Endothelial cell of umbilical vein (primary cell): ENCODE data around the gene MAFB. TPM values are rescaled to one million over a fixed set of nuclear protein-coding genes. Genes with fewer than 3 reads are reported as not detected.

Experiments
- BruUV-seq: library from RNA; stranded (reverse); fragments of 400-500 nt; replicated peaks from 2 replicates; lab custom pipeline; 2021; lab: Mats Ljungman, UMichigan
- CTCF ChIA-PET: fragments of 300-600, 350-600 bp; sonication (Branson Sonifier 250); formaldehyde crosslinking; loops from one replicate; lab custom pipeline; 2021; ENCODE audit warnings: antibody characterized with exemption, inconsistent platforms; lab: Charles Lee
- POLR2A ChIA-PET: fragments of 300-600, 350-600 bp; sonication (Branson Sonifier 250); formaldehyde crosslinking; loops from one replicate; lab custom pipeline; 2021; ENCODE audit warnings: antibody characterized with exemption, inconsistent platforms; lab: Charles Lee
- DNase-seq: peaks from one replicate; pipeline ENCODE4 v3.0.0-alpha.2; 2011; ENCODE audit warnings: low read depth, low spot score
- FAIRE-seq: peaks from 2 replicates; lab custom pipeline; 2011; peaks lifted over from hg19 to GRCh38; lab: Jason Lieb, UNC
- H2AFZ ChIP-seq: 2 replicates; pipeline ENCODE4 v1.6.0; 2012; ENCODE audit warnings: low read depth, low read length, control low read depth, inconsistent platforms
- H3K27ac ChIP-seq: 2 replicates; pipeline ENCODE4 v1.5.1; 2011; ENCODE audit warnings: low read depth, mild to moderate bottlenecking, control low read depth, low read length, moderate library complexity; ENCODE audit not compliant: insufficient read depth
- H3K27me3 ChIP-seq, 2 experiments: 2 replicates each; pipeline versions ENCODE4 v1.6.0 to v1.6.1; 2011; ENCODE audit warnings: low read length in 2 of 2, mixed read lengths in 1 of 2; ENCODE audit not compliant: control insufficient read depth in 2 of 2, insufficient read depth in 2 of 2
- H3K36me3 ChIP-seq, 2 experiments: 2 replicates in 1 of 2; 3 replicates in 1 of 2; pipeline ENCODE4 v1.5.1; 2011; ENCODE audit warnings: low read length in 2 of 2, mild to moderate bottlenecking in 1 of 2, moderate library complexity in 1 of 2; ENCODE audit not compliant: control insufficient read depth in 2 of 2, insufficient read depth in 2 of 2; ENCODE audit errors: extremely low read depth in 1 of 2
- H3K4me1 ChIP-seq: 3 replicates; pipeline ENCODE4 v1.5.1; 2011; ENCODE audit warnings: mild to moderate bottlenecking, low read length; ENCODE audit not compliant: control insufficient read depth, insufficient read depth; ENCODE audit errors: extremely low read depth
- H3K4me2 ChIP-seq: 2 replicates; pipeline ENCODE4 v1.6.1; 2011; ENCODE audit warnings: low read length, control low read depth, mixed read lengths; ENCODE audit not compliant: insufficient read depth
- H3K4me3 ChIP-seq, 3 experiments: fragments of 200-600 bp in 1 of 3; sonication (generic), shearing (Covaris generic) in 1 of 3; replicated peaks in 1 of 3; 2 replicates each; pipeline ENCODE4 v1.5.1; 2011 to 2016; ENCODE audit warnings: control low read depth in 3 of 3, low read length in 3 of 3, mild to moderate bottlenecking in 2 of 3, inconsistent platforms in 1 of 3, low read depth in 1 of 3, moderate library complexity in 1 of 3; ENCODE audit not compliant: insufficient read depth in 1 of 3
- H3K79me2 ChIP-seq: 2 replicates; pipeline ENCODE4 v1.6.0; 2012; ENCODE audit warnings: low read length, inconsistent platforms; ENCODE audit not compliant: control insufficient read depth, insufficient read depth
- H3K9ac ChIP-seq: replicated peaks from 2 replicates; pipeline ENCODE3; 2011; ENCODE audit warnings: low read length, control low read depth; ENCODE audit not compliant: insufficient read depth; ENCODE audit errors: extremely low read depth
- H3K9me1 ChIP-seq: replicated peaks from 3 replicates; pipeline ENCODE4 v1.6.0; 2011; ENCODE audit warnings: mild to moderate bottlenecking, low read length; ENCODE audit not compliant: control insufficient read depth, insufficient read depth; ENCODE audit errors: extremely low read depth
- H3K9me3 ChIP-seq: replicated peaks from 2 replicates; pipeline ENCODE4 v1.5.1; 2012; ENCODE audit warnings: low read length, inconsistent platforms; ENCODE audit not compliant: control insufficient read depth, insufficient read depth
- H4K20me1 ChIP-seq: replicated peaks from 2 replicates; pipeline ENCODE3; 2011; ENCODE audit warnings: mild to moderate bottlenecking, low read length; ENCODE audit not compliant: control insufficient read depth, insufficient read depth; ENCODE audit errors: extremely low read depth
- EZH2 ChIP-seq: IDR thresholded peaks from 2 replicates; pipeline ENCODE4 v1.6.1; 2012; ENCODE audit warnings: borderline replicate concordance, low read depth, mild to moderate bottlenecking, moderate library complexity, low read length, inconsistent platforms; ENCODE audit not compliant: severe bottlenecking
- FOS ChIP-seq: IDR thresholded peaks from 2 replicates; pipeline ENCODE4 v1.6.1; 2011; ENCODE audit warnings: mild to moderate bottlenecking, low read length, moderate library complexity, borderline replicate concordance; ENCODE audit not compliant: insufficient read depth
- GATA2 ChIP-seq: IDR thresholded peaks from 2 replicates; pipeline ENCODE4 v1.7.0; 2011; ENCODE audit warnings: low read depth, mild to moderate bottlenecking, moderate library complexity, mixed read lengths, low read length; ENCODE audit not compliant: insufficient read length, insufficient read depth
- MYC ChIP-seq: IDR thresholded peaks from one replicate; pipeline ENCODE4 v1.6.1; 2011; ENCODE audit warnings: mild to moderate bottlenecking, low read depth, low read length
- POLR2A ChIP-seq: IDR thresholded peaks from 2 replicates; pipeline ENCODE4 v1.6.1; 2012; ENCODE audit warnings: low read depth, mild to moderate bottlenecking, control low read depth, low read length
- POLR2AphosphoS5 ChIP-seq: IDR thresholded peaks from 2 replicates; pipeline ENCODE4 v1.6.1; 2012; ENCODE audit warnings: low read depth, mild to moderate bottlenecking, control low read depth, low read length, moderate library complexity; ENCODE audit not compliant: insufficient read depth
- dilution Hi-C: fragments of 300-500 bp; cut with MboI; formaldehyde crosslinking; loops from one replicate; pipeline ENCODE4 v1.15.0; 2019; ENCODE audit warnings: low sequenced_read_pairs; ENCODE audit not compliant: extremely low pct_ligation_motif_present
- intact Hi-C: fragments of 100-400 bp; cut with micrococcal nuclease; formaldehyde crosslinking; loops from one replicate; pipeline ENCODE4 v1.10.0; 2022
- polyA plus RNA-seq, 4 experiments: library from polyadenylated mRNA; depleted of rRNA in 3 of 4; stranded (reverse) in 3 of 4; unstranded in 1 of 4; fragments of >200 nt; gene quantifications; 2 replicates each; pipeline versions ENCODE4 v1.2.1 to v1.2.3, GENCODE V29; 2011 to 2012; ENCODE audit warnings: missing spikeins in 1 of 4
- total RNA-seq: library from RNA; stranded (reverse); gene quantifications from 2 replicates; pipeline ENCODE4 v1.2.3, GENCODE V29; 2021
- TF ChIP-seq, protein P1 (sequence below): IDR thresholded peaks from 2 replicates; pipeline ENCODE4 v1.6.1; 2011; ENCODE audit not compliant: insufficient read depth, insufficient read length
- TF ChIP-seq, protein P2 (sequence below), 2 donors: IDR thresholded peaks; 1 replicate in 1 of 2; 2 replicates in 1 of 2; pipeline ENCODE4 v1.5.1; 2011; ENCODE audit warnings: low read length in 2 of 2, mild to moderate bottlenecking in 2 of 2, moderate library complexity in 2 of 2, control low read depth in 1 of 2, inconsistent platforms in 1 of 2, low read depth in 1 of 2; ENCODE audit not compliant: insufficient read depth in 1 of 2; ENCODE audit errors: extremely low read depth in 1 of 2

Gene MAFB
- total and polyA plus RNA-seq, 2 donors (not counting 3 experiments of a cell fraction or from before 2014, with no cell fraction given), result 1.8 to 3.4 TPM

- Histone ChIP-seq H3K79me2 (no peaks in the 10 kb centered on the region), H3K36me3 (no peaks in the 10 kb centered on the region), H3K27me3 (peaks cover 31 to 63% of the 10 kb centered on the region in 2 experiments), H3K9ac (peak overlapping the region; percentile 12), H4K20me1 (no peaks in the 10 kb centered on the region), H2AFZ (peak overlapping the region; percentile 76), H3K27ac (no peak overlapping the region), H3K4me2 (peak overlapping the region; percentile 60), H3K9me1 (no peaks in the 10 kb centered on the region), H3K4me3 (peak overlapping the region; percentile 1 to 58 (median 28)), H3K4me1 (peaks cover 9% of the 10 kb centered on the region), H3K9me3 (no peaks in the 10 kb centered on the region)
- CTCF ChIA-PET, result interaction anchor here (1.0 to 4.5 kb wide), 21 partner anchors 10 to 1638 kb away, joined by 3 to 95 read pairs (median 6); no protein-coding TSS in a partner anchor
- DNase-seq (no peak), FAIRE-seq (no peak)
- dilution Hi-C loops, result no loop called here
- intact Hi-C loops, result loop anchor here (1.0 to 10.0 kb wide), 3 partner anchors 42 to 1114 kb away; no protein-coding TSS in a partner anchor
- POLR2A ChIA-PET, result interaction anchor here (0.7 to 2.4 kb wide), 17 partner anchors 10 to 1580 kb away, joined by 3 to 12 read pairs (median 4); no protein-coding TSS in a partner anchor
- TF ChIP-seq EZH2 (peak; percentile 88), GATA2 (no peak), POLR2AphosphoS5 (no peak), MYC (no peak), POLR2A (no peak), FOS (no peak)
- TF ChIP-seq, protein P1, sequence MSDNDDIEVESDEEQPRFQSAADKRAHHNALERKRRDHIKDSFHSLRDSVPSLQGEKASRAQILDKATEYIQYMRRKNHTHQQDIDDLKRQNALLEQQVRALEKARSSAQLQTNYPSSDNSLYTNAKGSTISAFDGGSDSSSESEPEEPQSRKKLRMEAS, result no peak
- TF ChIP-seq, protein P2, sequence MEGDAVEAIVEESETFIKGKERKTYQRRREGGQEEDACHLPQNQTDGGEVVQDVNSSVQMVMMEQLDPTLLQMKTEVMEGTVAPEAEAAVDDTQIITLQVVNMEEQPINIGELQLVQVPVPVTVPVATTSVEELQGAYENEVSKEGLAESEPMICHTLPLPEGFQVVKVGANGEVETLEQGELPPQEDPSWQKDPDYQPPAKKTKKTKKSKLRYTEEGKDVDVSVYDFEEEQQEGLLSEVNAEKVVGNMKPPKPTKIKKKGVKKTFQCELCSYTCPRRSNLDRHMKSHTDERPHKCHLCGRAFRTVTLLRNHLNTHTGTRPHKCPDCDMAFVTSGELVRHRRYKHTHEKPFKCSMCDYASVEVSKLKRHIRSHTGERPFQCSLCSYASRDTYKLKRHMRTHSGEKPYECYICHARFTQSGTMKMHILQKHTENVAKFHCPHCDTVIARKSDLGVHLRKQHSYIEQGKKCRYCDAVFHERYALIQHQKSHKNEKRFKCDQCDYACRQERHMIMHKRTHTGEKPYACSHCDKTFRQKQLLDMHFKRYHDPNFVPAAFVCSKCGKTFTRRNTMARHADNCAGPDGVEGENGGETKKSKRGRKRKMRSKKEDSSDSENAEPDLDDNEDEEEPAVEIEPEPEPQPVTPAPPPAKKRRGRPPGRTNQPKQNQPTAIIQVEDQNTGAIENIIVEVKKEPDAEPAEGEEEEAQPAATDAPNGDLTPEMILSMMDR (IDR thresholded peaks at IDR 0.05; ENCODE audit: extremely low read depth in 1 of 2, insufficient read depth in 1 of 2, low read depth in 1 of 2, low read length in 2 of 2), result no peak
- BruUV-seq, result TSS peak; percentile 41
These were observed 622 bp downstream of the MAFB start for GRCh38 chr20:40688129-40689099.
